Thyroid gland (tissue), 4 donors: ENCODE results near the gene CFAP43. TPM values are rescaled to one million over a fixed set of nuclear protein-coding genes. Genes with fewer than 3 reads are reported as not detected.

Experiments
- DNase-seq, 2 donors: peaks; one replicate each; pipeline ENCODE4 v3.0.0-alpha.2; 2019
- H3K27ac ChIP-seq, 3 donors: fragments of 200-600 bp; sonication (generic); 1 replicate in 2 of 3; 2 replicates in 1 of 3; pipeline ENCODE4 v1.5.1; 2016 to 2019; ENCODE audit warnings: mild to moderate bottlenecking in 1 of 3, moderate library complexity in 1 of 3
- H3K27me3 ChIP-seq: fragments of 200-600 bp; sonication (generic); one replicate; pipeline ENCODE4 v1.5.1; 2019
- H3K36me3 ChIP-seq, 2 donors: fragments of 200-600 bp; sonication (generic); one replicate each; pipeline ENCODE4 v1.5.1; 2016 to 2019
- H3K4me1 ChIP-seq, 2 donors: fragments of 200-600 bp; sonication (generic); one replicate each; pipeline ENCODE4 v1.5.1; 2017 to 2019
- H3K4me3 ChIP-seq, 3 donors: fragments of 200-600 bp; sonication (generic); replicated peaks in 1 of 3; 1 replicate in 2 of 3; 2 replicates in 1 of 3; pipeline ENCODE4 v1.5.1; 2016; ENCODE audit warnings: mild to moderate bottlenecking in 1 of 3
- H3K9me3 ChIP-seq: fragments of 200-600 bp; sonication (generic); one replicate; pipeline ENCODE4 v1.5.1; 2017
- POLR2A ChIP-seq, 2 donors: fragments of 450-650 bp; IDR thresholded peaks; one replicate each; pipeline ENCODE4 v1.6.1; 2017; ENCODE audit warnings: antibody characterized with exemption in 2 of 2, mild to moderate bottlenecking in 2 of 2, moderate library complexity in 1 of 2
- WGBS, 2 donors: methylation state at CpG; one replicate each; pipeline ENCODE4 v1.1.5; 2017; 5-methylcytosine and 5-hydroxymethylcytosine counted together
- intact Hi-C: fragments of 100-400 bp; cut with DNase I; formaldehyde crosslinking; loops from one replicate; pipeline ENCODE4 v1.15.1; 2023
- total RNA-seq, 4 donors: library from RNA; depleted of rRNA; stranded (reverse); fragments of >200 nt; gene quantifications; one replicate each; pipeline ENCODE4 v1.2.3, GENCODE V29; 2016
- TF ChIP-seq, protein P1 (sequence below), 6 experiments: fragments of 200-600 bp in 3 of 6; fragments of 450-650 bp in 3 of 6; sonication (generic) in 3 of 6; IDR thresholded peaks; one replicate each; pipeline ENCODE4 v1.5.1; 2016 to 2019; ENCODE audit warnings: antibody characterized with exemption in 6 of 6, mild to moderate bottlenecking in 2 of 6, inconsistent platforms in 1 of 6, moderate library complexity in 1 of 6

The CFAP43 gene
- total RNA-seq, 4 donors from 2014 or later = 8.2 to 16.9 (median 11.5) TPM

GRCh38 chr10:104146882-104147281 lies 85.3 kb downstream of the CFAP43 start:
- DNase-seq = no peak
- H3K27me3 ChIP-seq = no peaks in the 10 kb centered on the region
- no peak overlapping the region for H3K4me3 ChIP-seq
- TF ChIP-seq, protein P1, sequence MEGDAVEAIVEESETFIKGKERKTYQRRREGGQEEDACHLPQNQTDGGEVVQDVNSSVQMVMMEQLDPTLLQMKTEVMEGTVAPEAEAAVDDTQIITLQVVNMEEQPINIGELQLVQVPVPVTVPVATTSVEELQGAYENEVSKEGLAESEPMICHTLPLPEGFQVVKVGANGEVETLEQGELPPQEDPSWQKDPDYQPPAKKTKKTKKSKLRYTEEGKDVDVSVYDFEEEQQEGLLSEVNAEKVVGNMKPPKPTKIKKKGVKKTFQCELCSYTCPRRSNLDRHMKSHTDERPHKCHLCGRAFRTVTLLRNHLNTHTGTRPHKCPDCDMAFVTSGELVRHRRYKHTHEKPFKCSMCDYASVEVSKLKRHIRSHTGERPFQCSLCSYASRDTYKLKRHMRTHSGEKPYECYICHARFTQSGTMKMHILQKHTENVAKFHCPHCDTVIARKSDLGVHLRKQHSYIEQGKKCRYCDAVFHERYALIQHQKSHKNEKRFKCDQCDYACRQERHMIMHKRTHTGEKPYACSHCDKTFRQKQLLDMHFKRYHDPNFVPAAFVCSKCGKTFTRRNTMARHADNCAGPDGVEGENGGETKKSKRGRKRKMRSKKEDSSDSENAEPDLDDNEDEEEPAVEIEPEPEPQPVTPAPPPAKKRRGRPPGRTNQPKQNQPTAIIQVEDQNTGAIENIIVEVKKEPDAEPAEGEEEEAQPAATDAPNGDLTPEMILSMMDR (IDR thresholded peaks at IDR 0.05) = no peak
- no peak for TF ChIP-seq POLR2A (IDR thresholded peaks at IDR 0.05)
- 86 to 87% methylated on average over 1 of the region's 1 CpG for WGBS, 2 donors
- no peaks in the 10 kb centered on the region for H3K36me3 ChIP-seq
- H3K4me1 ChIP-seq = peaks cover 0 to 2% of the 10 kb centered on the region in 2 donors
- no peaks in the 10 kb centered on the region for H3K9me3 ChIP-seq
- intact Hi-C loops = no loop called here
- H3K27ac ChIP-seq = no peak overlapping the region

- DNase-seq = no peak
- no peaks in the 10 kb centered on the region for H3K36me3 ChIP-seq
- H3K4me3 ChIP-seq = no peak overlapping the region
- 69 to 75% methylated on average over 4 of the region's 4 CpGs for WGBS, 2 donors
- no peaks in the 10 kb centered on the region for H3K27me3 ChIP-seq
- intact Hi-C loops = no loop called here
- TF ChIP-seq, protein P1 (IDR thresholded peaks at IDR 0.05) = no peak
- no peak for TF ChIP-seq POLR2A (IDR thresholded peaks at IDR 0.05)
- H3K27ac ChIP-seq = no peak overlapping the region
- H3K9me3 ChIP-seq = no peaks in the 10 kb centered on the region
- peaks cover 0 to 2% of the 10 kb centered on the region in 2 donors for H3K4me1 ChIP-seq
These were observed 87.2 kb downstream of the CFAP43 start for GRCh38 chr10:104144931-104145330.

DNA sequence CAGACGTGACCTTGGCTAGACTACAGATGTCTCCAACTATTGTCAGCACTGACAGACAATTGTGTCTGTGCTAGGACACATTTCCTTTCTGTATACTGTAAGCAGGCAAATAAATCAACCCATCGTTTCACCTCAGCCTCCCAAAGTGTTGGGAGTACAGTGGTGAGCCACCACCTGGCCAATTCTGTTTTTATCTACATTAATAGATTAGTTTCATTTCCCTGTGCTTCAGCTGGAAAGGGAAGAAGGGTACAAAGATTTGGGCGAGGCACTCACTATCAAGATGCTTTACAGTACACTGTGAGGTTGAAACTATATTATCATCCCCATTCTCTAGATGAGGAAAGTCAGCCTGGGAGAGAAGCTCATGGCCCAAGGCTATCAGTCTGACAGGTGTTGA lies 88.3 kb downstream of the CFAP43 start:
- H3K4me3 ChIP-seq = no peak overlapping the region
- H3K4me1 ChIP-seq = peaks cover 0 to 2% of the 10 kb centered on the region in 2 donors
- H3K27ac ChIP-seq = no peak overlapping the region
- 83% methylated on average over 3 of the region's 3 CpGs for WGBS, 2 donors
- no peaks in the 10 kb centered on the region for H3K9me3 ChIP-seq
- no peak for DNase-seq
- no peaks in the 10 kb centered on the region for H3K36me3 ChIP-seq
- intact Hi-C loops = no loop called here
- TF ChIP-seq, protein P1 (IDR thresholded peaks at IDR 0.05) = no peak
- no peak for TF ChIP-seq POLR2A (IDR thresholded peaks at IDR 0.05)
- H3K27me3 ChIP-seq = no peaks in the 10 kb centered on the region

DNA sequence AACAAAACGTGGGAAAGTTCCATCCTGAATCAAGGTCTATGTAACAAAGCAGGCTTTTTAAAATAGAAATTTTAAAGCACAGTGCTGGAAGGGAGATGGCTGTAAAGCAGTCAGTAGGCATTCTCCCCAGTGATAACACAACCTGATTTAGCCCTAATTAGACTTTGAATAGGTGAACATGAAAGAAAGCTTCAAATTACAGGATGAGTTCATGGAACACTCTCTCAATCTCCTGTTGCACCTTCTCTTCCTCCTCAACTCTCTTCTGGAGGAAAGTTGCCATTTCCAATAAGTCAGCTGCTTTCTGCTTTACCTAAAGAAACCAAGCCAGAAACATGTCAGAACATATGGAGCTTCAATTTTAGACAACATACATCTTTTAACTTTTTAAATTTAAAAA lies 90.1 kb downstream of the CFAP43 start:
- no peak overlapping the region for H3K4me3 ChIP-seq
- peaks cover 0 to 2% of the 10 kb centered on the region in 2 donors for H3K4me1 ChIP-seq
- no peak for DNase-seq
- no peak overlapping the region for H3K27ac ChIP-seq
- no peaks in the 10 kb centered on the region for H3K9me3 ChIP-seq
- no peaks in the 10 kb centered on the region for H3K27me3 ChIP-seq
- no peak for TF ChIP-seq POLR2A (IDR thresholded peaks at IDR 0.05)
- TF ChIP-seq, protein P1 (IDR thresholded peaks at IDR 0.05) = no peak
- intact Hi-C loops = no loop called here
- 40 to 51% methylated on average over 1 of the region's 1 CpG for WGBS, 2 donors
- no peaks in the 10 kb centered on the region for H3K36me3 ChIP-seq

DNA sequence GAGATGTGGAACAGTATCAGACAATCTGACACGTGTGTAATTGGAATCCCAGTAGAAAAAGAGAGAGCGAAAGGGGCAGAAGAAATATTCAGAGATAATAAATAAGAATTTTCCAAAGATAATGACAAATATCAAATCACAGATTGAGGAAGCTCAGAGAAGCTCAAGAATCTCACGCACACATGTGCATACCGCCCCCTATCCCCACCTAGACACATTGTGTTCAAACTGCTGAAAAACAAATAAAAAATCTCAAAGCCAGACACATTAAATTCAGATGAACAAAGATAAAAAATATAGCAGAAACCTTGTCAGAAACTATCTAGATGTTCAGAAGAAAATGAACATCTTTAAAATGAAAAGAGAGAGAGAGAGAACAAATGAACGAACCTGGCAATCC lies 92.9 kb downstream of the CFAP43 start:
- H3K27ac ChIP-seq = no peak overlapping the region
- intact Hi-C loops = no loop called here
- H3K4me1 ChIP-seq = no peaks in the 10 kb centered on the region
- H3K27me3 ChIP-seq = no peaks in the 10 kb centered on the region
- TF ChIP-seq POLR2A (IDR thresholded peaks at IDR 0.05) = no peak
- TF ChIP-seq, protein P1 (IDR thresholded peaks at IDR 0.05) = no peak
- DNase-seq = no peak
- H3K9me3 ChIP-seq = no peaks in the 10 kb centered on the region
- WGBS, 2 donors = 82 to 84% methylated on average over 5 of the region's 5 CpGs
- no peak overlapping the region for H3K4me3 ChIP-seq
- H3K36me3 ChIP-seq = no peaks in the 10 kb centered on the region
